Germinal center (tissue), 1 donor: ENCODE results near the gene PTGFRN.
"Not testable (repeated sequence)": the region's sequence is repeated elsewhere in the genome, so short reads cannot be mapped to it uniquely, and the experiment has no call there.

ENCODE experiments used
- DNase-seq: peaks from one replicate; pipeline ENCODE4 v3.0.0; 2012; ENCODE audit warnings: mixed read lengths, low spot score

PTGFRN gene

DNA sequence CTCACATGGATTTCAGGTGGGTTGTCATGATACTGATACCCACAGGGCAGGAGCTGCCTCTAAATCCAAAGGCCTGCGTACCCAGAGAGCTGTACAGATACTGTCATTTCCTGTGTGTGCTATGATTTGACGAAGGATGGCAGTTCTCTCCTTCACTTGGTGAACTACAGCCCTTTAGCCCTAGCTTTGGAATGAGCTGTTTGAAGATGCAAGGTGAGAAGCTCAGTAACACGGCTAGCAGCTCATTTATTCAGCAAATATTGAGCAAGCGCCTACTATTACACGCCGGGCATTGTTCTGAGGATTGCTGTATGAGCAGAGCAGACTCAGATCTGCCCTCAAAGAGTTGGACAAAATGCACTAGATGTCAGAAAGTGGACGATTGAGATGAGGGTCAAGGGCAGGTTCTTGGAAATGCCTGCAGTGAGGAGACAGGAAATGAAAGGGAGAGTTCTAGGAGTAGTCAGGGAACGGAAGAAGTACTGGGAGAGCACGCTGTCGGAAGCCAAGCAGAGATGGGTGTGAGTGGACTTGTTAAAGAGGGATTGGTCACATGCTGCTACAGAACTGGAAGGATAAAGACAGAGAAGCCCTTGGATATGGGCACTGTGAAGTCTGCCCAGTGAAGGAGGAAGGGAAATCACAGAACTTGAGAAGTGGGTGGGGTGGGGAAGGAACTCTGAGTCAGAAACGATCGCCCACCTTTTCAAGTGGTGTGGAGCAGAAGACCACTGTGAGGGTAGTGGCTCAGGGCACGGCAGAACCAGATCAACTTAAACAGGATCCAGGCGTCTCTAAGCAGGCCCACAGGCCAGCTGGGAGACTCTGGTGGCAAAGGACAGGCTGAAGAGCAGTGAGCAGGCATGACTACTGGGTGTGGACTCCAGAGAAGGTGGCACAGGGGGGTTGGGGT, 7.1 kb downstream of the PTGFRN start:
- DNase-seq, result no peak

DNA sequence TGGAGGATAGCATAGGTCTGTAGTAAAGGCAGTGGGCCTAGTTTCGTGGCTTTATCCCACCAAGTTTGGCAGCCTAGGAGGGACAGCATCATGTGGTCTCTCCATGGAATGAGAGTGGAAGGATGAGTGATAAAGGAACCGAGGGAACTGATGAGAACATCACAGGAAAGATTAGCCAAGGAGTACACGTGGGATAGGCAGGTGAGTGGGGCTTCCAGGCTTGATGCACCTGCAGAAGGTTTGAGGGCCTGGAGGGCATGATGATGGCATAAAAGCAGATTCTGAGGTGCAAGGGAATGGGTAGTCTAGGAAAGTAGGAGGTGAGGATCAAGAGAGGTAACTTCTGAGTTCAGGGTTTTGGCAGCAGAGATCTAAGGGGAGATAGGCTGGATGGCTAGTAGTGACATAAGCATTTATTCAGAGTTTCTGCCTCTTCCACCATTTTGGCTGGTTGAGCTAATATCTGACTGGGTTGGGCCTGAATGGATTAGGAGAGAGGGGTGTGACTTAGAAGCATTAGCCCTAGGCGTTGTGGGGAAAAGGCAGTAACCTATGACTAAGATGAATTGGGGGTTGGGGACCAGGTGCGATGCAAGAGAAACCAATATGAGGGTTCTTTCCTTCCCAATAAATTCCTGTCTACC, 9.1 kb downstream of the PTGFRN start:
- no peak for DNase-seq

DNA sequence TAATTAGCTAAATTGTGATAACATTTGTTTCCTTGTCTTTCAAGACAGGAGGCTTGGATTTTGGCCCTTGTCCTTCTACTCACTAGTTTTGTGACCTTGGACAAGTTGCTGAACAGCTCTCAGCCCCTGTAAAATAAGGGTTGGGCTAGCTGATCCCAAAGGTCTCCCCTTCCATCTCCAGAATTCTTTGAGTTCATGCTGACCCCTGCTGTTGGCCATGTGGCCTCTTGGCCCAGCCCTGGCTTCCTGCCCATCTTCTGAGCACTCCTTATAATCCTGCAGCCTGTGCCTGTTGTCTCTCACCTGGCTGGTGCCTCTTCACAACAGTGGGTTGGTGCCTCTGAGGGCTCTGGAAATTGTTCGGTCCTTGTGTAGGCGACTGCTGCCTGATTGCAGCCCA, 10.1 kb downstream of the PTGFRN start:
- DNase-seq, result no peak

DNA sequence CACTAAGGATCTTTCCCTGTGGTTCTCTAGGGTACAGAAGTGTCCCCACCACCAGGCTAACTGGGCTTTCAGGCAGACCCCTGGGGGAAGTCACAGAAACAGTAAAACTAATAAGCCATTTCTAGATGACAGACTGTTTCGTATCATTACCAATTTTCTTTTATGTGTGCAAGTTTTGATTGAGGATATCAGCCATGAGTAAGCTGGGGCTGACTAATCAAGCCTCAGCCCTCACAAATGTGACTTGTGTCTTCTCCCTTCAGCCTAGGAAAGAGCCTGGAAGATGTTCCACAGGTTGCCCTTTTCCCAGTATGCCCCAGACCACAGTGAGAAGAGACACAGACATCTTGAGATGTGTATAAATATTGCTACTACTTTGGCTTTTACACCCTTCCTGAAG, 10.5 kb downstream of the PTGFRN start:
- no peak for DNase-seq

DNA sequence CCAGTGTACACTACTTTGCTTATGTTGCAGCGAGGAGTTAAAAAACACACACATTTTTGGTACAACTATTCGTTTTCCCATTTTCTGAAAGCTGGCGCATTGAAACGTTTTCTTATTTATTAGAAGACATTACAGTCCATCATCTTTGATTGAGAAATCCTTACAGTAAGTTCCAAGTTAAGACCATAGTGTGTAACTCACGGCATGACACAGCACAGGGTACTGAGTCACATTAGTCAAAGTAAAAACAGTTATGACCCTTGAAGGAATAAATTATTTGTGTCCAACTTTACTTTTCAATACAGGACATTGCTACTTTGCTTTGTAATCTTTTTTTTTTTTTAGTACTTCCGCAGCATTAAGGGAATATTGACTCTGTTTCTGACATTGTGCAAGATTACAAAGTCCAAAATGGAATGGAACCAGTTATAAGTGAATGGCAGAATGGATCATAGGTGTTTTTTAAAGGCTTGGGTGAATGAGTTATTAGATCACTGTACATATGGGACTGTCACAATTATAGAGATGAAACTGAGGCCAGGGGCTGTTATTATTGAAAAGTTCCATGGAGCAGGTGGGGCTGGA, 11.7 kb downstream of the PTGFRN start:
- DNase-seq, result no peak

DNA sequence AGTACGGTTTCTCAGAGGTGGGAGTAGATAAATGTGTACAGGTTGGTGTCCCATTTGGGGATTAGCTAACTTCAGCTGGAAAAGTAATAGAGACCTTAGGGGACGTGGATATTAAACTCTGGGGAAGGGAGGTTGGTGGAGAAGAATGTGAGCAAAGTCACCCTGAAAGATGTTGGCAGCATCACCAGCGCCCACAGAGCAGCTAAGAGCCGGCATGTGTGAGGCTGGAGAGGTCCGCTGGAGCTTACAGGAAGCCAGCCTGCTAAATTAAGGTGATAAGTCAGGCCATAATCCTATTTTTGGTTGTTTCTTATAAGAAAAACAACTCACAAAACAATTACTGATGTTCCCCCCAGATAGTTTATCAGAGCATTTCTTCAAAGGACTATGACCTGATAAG, 12.2 kb downstream of the PTGFRN start:
- no peak for DNase-seq

DNA sequence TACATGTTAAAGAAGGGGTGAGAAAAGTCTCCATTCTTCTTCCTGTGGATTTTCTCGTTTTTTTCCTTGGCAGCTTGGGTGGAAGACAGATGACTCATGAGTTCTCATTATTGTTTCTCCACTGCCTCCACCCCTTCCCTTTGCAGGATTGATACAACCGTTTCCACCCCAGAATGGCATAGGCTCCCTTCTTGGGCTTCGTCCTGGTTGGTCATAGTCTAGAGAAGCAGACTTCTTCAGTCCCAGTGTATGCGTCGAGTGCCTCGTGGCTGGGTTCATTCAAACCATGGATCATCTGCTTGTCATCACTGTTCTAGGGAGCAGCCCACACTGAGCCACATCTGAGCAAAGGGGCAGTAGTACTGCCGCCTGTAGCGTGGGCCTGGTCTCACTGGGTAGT, 13.7 kb downstream of the PTGFRN start:
- DNase-seq, result no peak

DNA sequence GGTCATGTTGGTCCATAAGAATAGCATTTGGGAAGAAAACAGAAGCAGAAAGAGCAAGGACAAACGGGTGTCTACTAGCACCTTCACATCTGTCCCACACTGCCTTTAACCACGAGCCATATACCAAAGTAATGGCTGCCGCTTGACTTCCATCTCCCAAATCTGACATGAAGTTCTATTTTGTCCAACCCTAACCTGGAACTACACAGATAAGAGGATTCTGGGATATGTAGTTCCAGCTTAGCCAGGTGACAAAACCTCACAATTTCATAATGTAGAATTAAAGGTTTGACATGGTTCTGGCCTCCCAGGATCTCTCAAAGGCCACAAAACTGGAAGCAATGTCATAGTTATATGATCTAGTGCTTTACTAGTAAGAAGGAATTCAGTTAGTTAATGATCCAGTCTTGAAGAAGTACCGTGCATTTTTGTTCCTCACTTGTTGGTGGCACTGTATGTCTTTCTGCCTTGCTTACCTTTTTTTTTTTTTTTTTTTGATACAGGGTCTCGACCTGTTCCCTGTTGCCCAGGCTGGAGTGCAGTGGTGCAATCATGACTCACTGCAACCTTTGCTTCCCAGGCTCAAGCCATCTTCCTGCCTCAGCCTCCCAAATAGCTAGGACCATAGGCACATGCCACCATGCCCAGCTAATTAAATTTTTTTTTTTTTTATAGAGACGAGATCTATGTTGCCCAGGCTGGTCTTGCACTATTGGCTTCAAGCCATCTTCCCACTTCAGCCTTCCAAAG, 17.5 kb downstream of the PTGFRN start:
- DNase-seq, result no peak

DNA sequence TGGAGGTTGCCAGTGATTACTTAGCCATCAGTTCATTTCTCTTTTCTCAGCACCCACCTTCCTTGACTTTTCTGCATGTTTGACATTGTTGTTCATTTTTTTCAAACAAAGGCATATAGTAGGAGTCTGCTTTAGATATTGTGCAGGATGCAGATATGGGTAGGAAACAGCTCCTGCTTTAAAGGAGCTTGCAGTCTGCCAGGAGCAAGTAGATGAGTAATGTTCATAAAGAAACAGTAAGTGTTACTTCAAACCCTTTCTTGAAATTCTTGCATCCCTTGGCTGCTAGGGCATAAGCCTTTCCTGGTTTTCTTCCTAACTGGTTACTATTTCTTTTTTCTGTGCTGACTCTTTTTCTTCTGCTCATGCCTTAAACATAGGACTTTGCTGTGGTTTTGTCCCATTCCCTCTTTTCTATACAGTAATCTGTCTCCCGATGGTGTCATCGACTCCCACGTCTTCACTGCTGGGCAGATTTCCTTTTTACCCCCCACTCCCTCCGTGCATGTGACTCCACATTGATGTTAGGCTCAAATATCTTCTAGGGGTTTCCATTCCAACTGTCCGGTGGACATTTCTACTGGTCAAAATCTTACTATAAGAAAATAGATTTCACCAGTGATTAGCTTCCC, 20.4 kb downstream of the PTGFRN start:
- no peak for DNase-seq

DNA sequence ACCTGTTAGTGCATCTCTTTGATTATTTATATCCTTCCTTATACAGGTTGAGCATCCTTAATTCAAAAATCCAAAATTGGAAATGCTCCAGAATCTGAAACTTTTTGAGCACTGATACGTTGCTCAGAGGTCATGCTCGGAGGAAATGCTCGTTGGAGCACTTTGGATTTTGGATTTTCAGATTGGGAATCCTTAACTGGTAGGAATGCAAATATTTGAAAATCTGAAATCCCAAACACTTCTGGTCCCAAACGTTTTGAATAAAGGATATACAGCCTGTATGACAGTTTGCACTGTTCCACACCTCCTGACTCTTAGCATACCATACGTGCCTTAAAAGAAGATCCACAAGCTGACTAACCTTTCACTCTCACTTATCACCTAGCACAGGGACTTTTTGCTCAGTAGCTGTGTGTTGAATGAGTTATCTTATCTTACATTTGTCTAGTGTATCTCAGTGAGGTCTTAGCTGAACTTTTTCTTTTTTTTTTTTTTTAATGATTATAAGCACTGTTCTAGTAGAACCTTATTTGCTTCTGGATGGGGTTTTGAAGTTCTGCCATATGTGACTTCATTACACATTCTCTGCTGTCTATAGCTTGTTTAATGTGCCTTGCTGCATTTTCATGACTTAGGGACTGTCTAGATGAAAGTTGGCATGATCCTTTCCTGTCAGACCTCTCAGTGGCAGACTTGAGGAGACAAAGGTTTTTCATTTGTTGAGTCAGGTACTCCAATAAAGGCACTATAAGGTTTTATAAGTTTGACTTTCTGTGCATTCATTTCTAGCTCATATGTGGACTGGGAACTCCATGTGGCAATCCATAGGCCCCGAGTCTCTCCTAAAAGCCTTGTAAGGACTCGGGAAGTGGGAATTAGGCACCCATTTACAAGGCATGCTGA, 21.6 kb downstream of the PTGFRN start:
- DNase-seq, result no peak

DNA sequence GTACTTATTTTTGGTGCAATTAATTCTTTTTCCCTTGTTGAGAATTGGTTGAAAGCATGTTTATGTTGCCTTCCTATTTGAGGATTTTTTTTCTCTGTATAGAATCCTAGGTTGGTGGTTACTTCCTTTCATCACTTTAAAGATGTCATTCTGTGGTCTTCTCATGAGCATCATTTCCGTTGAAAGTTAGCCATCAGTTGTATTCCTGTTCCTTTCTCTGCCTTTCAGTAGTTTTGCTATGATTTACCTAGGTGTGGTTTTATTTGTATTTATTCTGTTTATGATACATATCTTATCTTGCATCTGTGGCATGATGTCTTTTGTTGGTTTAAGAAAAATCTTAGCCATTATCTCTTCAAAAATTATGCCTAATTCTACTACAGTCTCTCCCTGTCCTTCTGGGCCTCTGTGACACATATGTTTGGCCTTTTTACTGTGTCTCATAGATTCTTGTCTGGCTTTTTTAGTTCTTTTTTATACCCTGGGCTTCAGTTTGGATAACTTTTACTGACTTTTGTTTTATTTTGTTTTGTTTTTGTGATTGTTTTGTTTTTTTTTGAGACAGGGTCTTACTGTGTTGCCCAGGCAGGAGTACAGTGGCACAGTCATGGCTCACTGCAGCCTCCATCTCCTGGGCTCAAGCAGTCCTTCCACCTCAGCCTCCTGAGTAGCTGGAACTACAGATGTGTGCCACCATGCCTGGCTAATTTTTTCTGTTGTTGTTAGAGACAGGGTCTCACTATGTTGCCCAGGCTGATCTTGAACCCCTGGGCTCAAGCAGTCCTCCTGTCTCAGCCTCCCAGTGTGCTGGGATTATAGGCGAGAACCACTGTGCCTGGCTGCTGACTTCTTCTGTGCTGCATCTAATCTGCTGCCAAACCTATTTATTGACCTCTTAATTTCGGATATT, 24.1 kb downstream of the PTGFRN start:
- no peak for DNase-seq

DNA sequence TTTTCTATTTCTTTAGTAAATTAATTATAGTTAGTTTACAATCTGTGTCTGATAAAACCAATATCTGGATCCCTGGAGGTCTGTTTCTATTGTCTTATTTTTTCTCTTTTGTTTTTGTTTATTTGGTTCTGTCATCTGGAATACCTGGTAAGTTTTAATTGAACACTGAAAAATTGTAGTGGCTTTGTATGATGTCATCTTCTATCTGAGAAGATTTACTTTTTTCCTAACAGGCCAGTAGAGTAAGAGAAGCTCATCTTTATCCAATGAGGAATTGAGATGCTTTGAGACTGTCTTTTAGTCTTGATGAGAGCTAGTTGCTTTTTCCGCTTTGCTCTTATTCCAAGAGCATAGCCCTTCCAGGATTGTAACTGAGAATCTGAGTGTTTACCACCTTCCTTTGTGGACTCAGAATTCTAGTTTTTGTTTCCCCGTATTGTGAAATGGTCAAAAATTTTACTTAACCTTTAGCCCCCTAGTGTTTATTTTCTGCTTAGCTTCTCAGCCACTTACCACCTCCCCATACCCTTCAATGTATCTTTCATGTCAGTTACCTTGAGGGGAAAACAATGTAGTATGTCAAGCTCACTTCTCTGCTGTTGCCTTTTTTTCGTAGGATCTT, 25.0 kb downstream of the PTGFRN start:
- DNase-seq, result no peak

DNA sequence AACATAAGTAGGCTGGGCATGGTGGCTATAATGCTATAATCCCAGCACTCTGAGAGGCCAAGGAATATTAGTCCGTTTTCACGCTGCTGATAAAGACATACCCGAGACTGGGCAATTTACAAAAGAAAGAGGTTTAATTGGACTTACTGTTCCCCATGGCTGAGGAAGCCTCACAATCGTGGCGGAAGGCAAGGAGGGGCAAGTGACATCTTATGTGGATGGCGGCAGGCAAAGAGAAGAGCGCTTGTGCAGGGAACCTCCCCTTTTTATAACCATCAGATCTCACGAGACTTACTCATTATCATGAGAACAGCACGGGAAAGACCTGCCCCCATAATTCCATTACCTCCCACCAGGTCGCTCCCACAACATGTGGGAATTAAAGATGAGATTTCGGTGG, 28.5 kb downstream of the PTGFRN start:
- DNase-seq, result no peak

DNA sequence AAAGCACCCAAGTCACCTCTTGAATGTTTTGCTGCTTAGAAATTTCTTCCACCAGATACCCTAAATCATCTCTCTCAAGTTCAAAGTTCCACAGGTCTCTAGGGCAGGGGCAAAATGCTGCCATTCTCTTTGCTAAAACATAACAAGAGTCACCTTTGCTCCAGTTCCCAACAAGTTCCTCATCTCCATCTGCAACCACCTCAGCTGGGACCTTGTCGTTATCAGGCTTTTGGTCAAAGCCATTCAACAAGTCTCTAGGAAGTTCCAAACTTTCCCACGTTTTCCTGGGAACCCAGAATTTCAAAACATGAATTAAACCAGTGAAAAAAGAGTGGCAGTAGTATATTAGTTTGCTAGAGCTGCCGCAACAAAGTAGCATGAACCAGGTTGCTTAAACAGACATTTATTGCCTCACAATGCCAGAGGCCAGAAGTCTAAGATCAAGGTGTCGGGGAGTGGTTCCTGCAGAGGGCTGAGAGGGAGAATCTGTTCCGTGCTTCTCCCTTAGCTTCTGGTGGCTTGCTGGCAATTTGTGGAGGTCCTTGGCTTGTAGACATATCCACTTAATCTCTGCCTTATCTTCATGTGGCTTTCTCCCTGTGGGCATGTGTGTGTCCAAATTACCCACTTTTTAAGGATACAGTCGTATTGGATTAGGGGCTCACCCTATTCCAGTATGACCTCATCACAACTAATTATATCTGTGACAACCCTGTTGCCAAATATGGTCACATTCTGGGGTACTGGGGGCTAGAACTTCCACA, 30.2 kb downstream of the PTGFRN start:
- not testable (repeated sequence) for DNase-seq

DNA sequence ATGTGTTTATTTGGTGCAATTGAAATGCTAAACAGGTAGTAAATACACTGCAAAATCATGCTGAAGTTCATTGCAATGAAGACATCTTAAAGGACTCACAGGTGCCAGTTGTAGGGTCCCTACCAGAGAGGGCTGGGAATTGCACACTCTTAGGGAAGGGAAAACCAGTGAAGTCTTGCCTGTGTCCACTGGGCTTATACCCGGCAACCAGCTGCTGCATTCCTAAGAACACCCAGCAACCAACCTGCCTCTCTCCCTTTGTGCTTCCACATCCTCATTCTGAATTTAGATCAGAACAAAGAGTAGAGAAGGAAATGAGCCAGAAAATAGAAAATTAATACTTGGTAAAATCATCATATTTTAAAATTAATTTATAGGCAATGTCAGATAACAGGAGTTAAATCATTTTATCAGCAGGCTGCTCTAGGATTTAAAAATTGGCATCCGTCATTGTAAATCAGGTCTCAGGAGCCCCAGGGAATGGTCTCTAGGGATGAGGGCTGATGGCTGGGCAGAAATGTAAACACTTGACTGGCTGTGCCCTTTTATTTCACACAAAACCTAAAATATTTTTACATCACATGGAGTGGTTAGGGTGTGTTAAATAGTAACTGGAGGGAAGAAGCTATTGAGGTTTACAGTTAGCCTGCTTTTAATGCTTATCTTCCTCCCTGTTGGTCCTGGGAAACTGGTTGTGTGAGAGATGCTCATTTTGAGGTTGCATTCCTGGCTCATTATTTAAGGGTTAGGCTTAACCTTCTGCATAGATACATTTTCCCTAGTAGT, 31.3 kb downstream of the PTGFRN start:
- DNase-seq, result no peak

DNA sequence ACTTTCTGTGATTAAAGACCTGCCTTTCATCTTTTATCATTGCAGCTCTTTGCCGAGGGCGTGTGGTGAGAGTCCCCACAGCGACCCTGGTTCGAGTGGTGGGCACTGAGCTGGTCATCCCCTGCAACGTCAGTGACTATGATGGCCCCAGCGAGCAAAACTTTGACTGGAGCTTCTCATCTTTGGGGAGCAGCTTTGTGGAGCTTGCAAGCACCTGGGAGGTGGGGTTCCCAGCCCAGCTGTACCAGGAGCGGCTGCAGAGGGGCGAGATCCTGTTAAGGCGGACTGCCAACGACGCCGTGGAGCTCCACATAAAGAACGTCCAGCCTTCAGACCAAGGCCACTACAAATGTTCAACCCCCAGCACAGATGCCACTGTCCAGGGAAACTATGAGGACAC, 32.0 kb downstream of the PTGFRN start:
- no peak for DNase-seq

DNA sequence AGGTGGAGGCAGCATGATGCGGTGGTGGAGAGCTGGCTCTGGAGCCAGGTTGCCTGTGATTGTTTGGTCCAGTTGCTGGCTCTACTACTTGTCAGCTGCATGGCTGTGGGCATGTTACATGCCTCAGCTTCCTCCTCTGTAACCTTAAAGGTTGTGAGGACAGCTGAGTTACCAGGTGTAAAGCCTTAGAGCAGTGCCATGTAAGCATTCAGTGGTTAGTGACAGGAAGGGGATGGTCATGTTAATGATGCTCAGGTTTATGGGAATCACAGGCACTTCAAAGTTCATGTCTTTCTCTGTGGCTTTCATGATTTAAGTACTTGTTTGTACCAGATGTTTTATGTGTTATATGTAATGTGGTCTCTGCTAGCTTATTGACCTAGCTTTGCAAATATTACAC, 32.6 kb downstream of the PTGFRN start:
- DNase-seq, result no peak

DNA sequence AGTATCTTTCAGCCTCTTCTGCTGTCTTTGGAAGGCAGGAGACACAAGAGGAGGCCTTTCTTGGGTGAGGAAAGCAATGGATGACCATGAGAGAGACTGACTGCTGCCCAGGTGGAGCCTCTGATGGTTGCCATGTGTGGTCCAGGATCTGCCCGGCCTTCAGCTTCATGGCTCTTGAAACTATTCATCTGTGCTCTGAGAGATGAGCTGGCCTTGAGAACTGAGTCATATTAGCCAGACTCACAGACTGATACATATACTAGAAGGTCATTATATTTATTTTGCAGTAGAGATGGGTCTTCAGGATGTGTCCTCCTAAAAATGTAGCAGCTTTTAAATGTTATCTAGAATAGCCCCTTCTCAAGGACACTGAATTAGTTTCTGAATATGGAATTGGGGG, 33.7 kb downstream of the PTGFRN start:
- DNase-seq, result no peak
